ENCODE measurements around the gene TRIM47.
A peak's percentile ranks its signal among the peaks of the same experiment; 100 is the strongest.

Gene TRIM47

GRCh38 chr17:75832164-75832651 is 46.2 kb downstream of the TRIM47 start:
- no peak for DNase-seq (ENCODE audit: low read depth, low spot score)

GRCh38 chr17:75831032-75831571 is 47.3 kb downstream of the TRIM47 start:
- DNase-seq (ENCODE audit: low read depth, low spot score), result no peak

DNA sequence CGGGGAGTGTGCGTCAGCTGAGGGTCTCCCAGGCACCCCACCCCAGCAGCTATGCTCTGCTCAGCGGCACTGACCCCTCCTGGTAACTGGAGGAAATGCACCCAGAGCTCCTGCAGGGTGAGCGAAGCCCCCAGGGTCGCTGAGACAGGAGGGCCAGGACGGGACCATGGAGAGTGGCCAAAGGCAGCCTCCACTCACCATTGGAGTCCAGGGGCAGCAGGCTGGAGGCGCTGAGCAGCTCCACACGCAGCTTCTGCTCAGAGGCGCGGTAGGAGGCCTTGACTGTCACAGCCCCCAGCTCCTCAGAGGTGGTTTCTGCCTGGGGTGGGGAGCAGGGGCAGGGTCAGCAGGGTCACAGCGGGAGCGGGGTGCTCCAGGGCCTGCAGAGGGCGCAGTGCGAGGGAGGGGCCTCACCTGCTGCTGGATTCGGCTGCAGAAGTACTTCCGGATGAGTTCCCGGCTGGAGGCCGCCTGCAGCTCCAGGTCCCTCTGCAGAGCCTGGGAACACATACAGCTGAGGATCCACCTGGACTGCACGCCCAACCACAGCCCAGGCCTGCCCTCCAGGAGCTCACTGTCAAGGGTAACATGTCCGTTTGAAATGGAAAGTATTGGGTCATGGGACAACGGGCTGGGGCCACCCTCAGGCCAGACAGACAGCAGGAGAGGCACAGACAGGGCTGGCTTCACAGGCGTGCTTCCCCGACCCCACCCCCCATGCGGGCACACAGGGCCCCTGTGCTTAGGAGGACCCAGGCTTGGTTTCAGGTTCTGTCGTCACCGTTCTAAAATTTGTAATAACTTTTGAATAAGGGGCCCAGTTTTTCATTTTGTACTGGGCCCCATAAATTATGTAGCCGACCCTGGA is 48.0 kb downstream of the TRIM47 start:
- no peak for DNase-seq (ENCODE audit: low read depth, low spot score)

DNA sequence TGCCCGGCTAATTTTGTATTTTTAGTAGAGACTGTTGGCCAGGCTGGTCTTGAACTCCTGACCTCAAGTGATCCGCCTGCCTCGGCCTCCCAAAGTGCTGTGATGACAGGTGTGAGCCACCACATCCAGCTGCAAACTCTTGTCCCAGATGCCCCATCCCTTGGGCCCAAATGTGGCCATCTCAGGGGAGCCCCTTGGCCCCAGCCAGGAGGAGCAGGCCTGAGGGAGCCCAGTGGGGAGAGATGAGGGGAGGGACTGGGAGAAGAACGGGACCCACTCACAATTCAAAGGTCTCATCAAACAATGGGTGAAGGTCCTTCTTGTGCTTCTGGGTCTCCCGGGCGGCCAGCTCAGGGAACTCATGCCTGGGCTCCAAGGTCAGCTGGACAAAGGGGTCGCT is 48.6 kb downstream of the TRIM47 start:
- DNase-seq (ENCODE audit: low read depth, low spot score), result no peak

GRCh38 chr17:75828741-75829140 is 49.6 kb downstream of the TRIM47 start:
- no peak for DNase-seq (ENCODE audit: low read depth, low spot score)

- DNase-seq (ENCODE audit: low read depth, low spot score), result no peak
Measured at GRCh38 chr17:75828076-75828400, 50.3 kb downstream of the TRIM47 start.

GRCh38 chr17:75827308-75828075 is 50.9 kb downstream of the TRIM47 start:
- DNase-seq (ENCODE audit: low read depth, low spot score), result peak; percentile 26

DNA sequence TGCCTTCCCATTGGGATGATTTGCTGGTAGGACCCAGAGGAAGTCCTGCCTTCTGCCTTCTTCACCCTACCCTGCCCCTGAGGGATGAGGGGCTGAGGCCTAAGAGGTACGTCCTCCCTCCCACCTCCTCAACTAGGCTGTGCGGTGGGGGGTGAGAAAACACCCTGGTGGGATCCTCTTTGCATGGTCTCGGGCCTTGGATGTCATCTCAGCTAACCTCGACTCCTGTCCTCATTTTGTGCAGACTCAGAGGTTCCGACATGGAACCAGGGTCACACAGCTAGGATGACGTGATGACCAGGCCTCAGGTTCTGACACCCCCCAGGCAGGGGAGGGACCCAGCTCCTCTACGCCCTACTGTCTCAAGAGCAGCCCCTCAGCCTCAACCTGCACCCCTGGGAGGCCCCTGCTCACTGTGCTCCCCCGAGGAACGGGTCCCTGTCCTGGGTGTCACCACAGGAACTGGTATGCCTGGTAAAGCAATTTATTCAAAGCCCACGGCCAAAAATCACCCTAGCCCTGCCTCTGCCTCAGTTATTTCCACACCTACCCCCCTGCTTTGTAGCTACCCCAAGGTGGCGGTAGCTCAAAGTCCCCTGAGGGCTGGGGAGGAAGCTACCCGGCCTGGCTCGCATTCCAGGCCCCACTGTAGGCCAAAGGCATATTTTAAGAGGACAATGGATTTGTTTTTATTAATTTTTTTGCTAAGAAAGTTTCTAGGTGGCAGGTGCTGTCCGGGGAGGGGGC is 51.6 kb downstream of the TRIM47 start:
- no peak for DNase-seq (ENCODE audit: low read depth, low spot score)

DNA sequence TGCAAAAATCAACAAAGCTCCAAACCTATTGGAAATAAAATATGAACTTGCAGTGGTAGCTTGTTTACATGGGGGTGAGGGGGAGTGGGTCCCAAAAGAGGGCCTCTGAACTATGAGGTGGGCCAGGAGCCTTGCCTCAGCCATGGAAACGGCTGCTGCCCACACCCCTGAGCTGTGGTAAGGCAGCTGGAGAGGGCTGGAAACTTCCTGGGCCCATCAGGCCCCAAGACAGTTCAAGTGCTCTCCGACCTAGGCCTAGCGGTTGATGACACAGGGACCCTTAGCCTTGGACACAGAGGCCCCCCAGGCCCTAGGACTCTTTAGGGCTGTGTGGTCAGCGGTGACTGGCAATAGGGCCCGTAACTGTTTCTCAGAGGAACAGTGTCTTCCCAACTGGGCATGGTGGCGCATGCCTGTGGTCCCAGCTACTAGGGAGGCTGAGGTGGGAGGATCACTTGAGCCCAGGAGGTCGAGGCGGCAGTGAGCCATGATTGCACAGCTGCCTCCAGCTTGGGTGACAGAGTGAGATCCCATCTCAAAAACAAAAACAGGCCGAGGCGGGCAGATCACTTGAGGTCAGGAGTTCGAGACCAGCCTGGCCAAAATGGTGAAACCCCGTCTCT is 52.5 kb downstream of the TRIM47 start:
- DNase-seq (ENCODE audit: low read depth, low spot score), result no peak

DNA sequence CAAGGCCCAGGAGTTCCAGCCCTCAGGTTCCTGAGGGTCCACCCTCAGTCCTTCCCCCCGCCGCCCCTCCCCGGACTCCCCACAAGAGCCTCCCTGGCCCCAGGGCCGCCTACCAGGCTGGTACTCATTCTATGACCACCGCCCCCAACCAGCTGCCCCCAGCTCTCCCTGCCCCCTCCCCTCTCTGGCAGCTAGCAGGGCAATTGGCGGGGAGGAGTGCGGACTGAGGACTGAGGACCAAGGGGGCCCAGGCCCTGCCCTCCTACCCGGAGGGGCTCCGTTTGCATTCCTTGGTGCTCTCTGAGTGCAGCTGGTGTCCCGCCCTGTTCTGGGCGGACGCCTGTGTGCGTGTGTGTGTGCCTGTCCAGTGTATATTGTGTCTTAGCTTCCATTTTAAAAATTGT is 53.2 kb downstream of the TRIM47 start:
- no peak for DNase-seq (ENCODE audit: low read depth, low spot score)

GRCh38 chr17:75824666-75825065 is 53.7 kb downstream of the TRIM47 start:
- DNase-seq (ENCODE audit: low read depth, low spot score), result no peak
